ENCODE data around the gene SLC46A1.

DNA sequence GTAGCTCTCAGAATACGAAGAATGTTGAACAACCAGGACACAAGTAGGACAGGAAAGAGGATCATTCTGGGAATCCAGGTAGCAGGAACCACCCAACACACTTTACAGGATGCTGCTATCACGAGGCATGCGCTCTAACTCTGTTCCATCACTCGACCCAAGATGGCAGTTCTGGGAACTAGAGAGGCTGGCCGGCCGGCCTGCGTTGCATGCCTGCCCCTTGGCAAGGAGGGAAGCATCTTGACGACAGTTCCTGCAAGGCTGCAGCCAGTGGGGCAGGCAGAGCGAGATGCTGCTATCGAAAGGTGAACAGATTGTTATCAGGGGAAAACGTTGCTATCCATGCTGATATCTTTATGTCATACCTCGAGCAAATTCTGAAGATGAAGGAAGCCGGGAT lies 19.2 kb upstream of the SLC46A1 start:
- TF ChIP-seq HNRNPUL1 (IDR thresholded peaks at IDR 0.05; ENCODE audit: low read depth, low read length) (no peak), NR1H2 (CRISPR knock-in tag; IDR thresholded peaks at IDR 0.05; ENCODE audit: borderline replicate concordance, low read depth) (no peak), ZNF121 (CRISPR knock-in tag; IDR thresholded peaks at IDR 0.05) (no peak), ZNF354B (CRISPR knock-in tag; IDR thresholded peaks at IDR 0.05) (no peak), ZNF737 (CRISPR knock-in tag; IDR thresholded peaks at IDR 0.05; ENCODE audit: borderline replicate concordance) (no peak), TAF15 (IDR thresholded peaks at IDR 0.05; ENCODE audit: low read depth, low read length, poor library complexity, severe bottlenecking) (no peak), POLR2A (IDR thresholded peaks at IDR 0.05; ENCODE audit: insufficient read depth in 1 of 2, low read depth in 2 of 2, low read length in 2 of 2) (no peak), ESRRA (CRISPR knock-in tag; IDR thresholded peaks at IDR 0.05; ENCODE audit: low read depth) (no peak)
- TF ChIP-seq, protein P1, sequence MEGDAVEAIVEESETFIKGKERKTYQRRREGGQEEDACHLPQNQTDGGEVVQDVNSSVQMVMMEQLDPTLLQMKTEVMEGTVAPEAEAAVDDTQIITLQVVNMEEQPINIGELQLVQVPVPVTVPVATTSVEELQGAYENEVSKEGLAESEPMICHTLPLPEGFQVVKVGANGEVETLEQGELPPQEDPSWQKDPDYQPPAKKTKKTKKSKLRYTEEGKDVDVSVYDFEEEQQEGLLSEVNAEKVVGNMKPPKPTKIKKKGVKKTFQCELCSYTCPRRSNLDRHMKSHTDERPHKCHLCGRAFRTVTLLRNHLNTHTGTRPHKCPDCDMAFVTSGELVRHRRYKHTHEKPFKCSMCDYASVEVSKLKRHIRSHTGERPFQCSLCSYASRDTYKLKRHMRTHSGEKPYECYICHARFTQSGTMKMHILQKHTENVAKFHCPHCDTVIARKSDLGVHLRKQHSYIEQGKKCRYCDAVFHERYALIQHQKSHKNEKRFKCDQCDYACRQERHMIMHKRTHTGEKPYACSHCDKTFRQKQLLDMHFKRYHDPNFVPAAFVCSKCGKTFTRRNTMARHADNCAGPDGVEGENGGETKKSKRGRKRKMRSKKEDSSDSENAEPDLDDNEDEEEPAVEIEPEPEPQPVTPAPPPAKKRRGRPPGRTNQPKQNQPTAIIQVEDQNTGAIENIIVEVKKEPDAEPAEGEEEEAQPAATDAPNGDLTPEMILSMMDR (CRISPR knock-in tag; IDR thresholded peaks at IDR 0.05): no peak
